Measurements from ENCODE around the gene ZFYVE1.
"Not testable (repeated sequence)": the region's sequence is repeated elsewhere in the genome, so short reads cannot be mapped to it uniquely, and the experiment has no call there.

Gene ZFYVE1

GRCh38 chr14:72961579-72962335 lies 65.1 kb downstream of the ZFYVE1 start:
- DNase-seq (ENCODE audit: low spot score in 2 of 2) (no peak), ATAC-seq (ENCODE audit: low read depth) (no peak)
- peaks cover 30% of the 10 kb centered on the region for H3K36me3 Mint-ChIP-seq

GRCh38 chr14:72961016-72961415 lies 65.9 kb downstream of the ZFYVE1 start:
- not testable (repeated sequence) for DNase-seq (ENCODE audit: low spot score in 2 of 2); H3K9me3 Mint-ChIP-seq; H3K4me1 Mint-ChIP-seq; H3K27me3 Mint-ChIP-seq; H3K4me3 Mint-ChIP-seq; H3K27ac Mint-ChIP-seq; ATAC-seq (ENCODE audit: low read depth)
- peaks cover 36% of the 10 kb centered on the region for H3K36me3 Mint-ChIP-seq

More at GRCh38 chr14:72961579-72962335, 65.1 kb downstream of the ZFYVE1 start:
- H3K4me3 Mint-ChIP-seq: no peak overlapping the region
- no peaks in the 10 kb centered on the region for H3K9me3 Mint-ChIP-seq
- no peak overlapping the region for H3K27ac Mint-ChIP-seq
- no peaks in the 10 kb centered on the region for H3K27me3 Mint-ChIP-seq
- no peaks in the 10 kb centered on the region for H3K4me1 Mint-ChIP-seq

GRCh38 chr14:72958548-72958947 lies 68.4 kb downstream of the ZFYVE1 start:
- Mint-ChIP-seq H3K36me3 (peaks cover 36% of the 10 kb centered on the region), H3K27me3 (no peaks in the 10 kb centered on the region), H3K4me1 (no peaks in the 10 kb centered on the region), H3K9me3 (no peaks in the 10 kb centered on the region), H3K27ac (no peak overlapping the region), H3K4me3 (no peak overlapping the region)
- DNase-seq (ENCODE audit: low spot score in 2 of 2) (no peak), ATAC-seq (ENCODE audit: low read depth) (no peak)

- Mint-ChIP-seq H3K27ac (no peak overlapping the region), H3K27me3 (no peaks in the 10 kb centered on the region), H3K9me3 (no peaks in the 10 kb centered on the region), H3K4me1 (no peaks in the 10 kb centered on the region), H3K4me3 (no peak overlapping the region), H3K36me3 (peaks cover 34% of the 10 kb centered on the region)
- DNase-seq (ENCODE audit: low spot score in 2 of 2) (no peak), ATAC-seq (ENCODE audit: low read depth) (no peak)
Measured at GRCh38 chr14:72957213-72957612, 69.7 kb downstream of the ZFYVE1 start.

GRCh38 chr14:72956741-72957140 lies 70.2 kb downstream of the ZFYVE1 start:
- H3K4me3 Mint-ChIP-seq; DNase-seq (ENCODE audit: low spot score in 2 of 2); ATAC-seq (ENCODE audit: low read depth); H3K27ac Mint-ChIP-seq; H3K4me1 Mint-ChIP-seq; H3K27me3 Mint-ChIP-seq; H3K9me3 Mint-ChIP-seq: not testable (repeated sequence)
- H3K36me3 Mint-ChIP-seq: peaks cover 37% of the 10 kb centered on the region

- no peaks in the 10 kb centered on the region for H3K4me1 Mint-ChIP-seq
- H3K36me3 Mint-ChIP-seq: peaks cover 22% of the 10 kb centered on the region
- H3K27me3 Mint-ChIP-seq: no peaks in the 10 kb centered on the region
- no peak for ATAC-seq (ENCODE audit: low read depth)
- no peak overlapping the region for H3K4me3 Mint-ChIP-seq
- H3K27ac Mint-ChIP-seq: no peak overlapping the region
- DNase-seq (ENCODE audit: low spot score in 2 of 2): no peak
- H3K9me3 Mint-ChIP-seq: no peaks in the 10 kb centered on the region
Measured at GRCh38 chr14:72952171-72952570, 74.7 kb downstream of the ZFYVE1 start.

- ATAC-seq (ENCODE audit: low read depth) (peak; percentile 53), DNase-seq (ENCODE audit: low spot score in 2 of 2) (peak; percentile 61 to 73)
- H3K27ac Mint-ChIP-seq: no peak overlapping the region
- H3K9me3 Mint-ChIP-seq: no peaks in the 10 kb centered on the region
- H3K36me3 Mint-ChIP-seq: peaks cover 17% of the 10 kb centered on the region
- H3K27me3 Mint-ChIP-seq: no peaks in the 10 kb centered on the region
- no peak overlapping the region for H3K4me3 Mint-ChIP-seq
- H3K4me1 Mint-ChIP-seq: no peaks in the 10 kb centered on the region
Measured at GRCh38 chr14:72948481-72949138, 78.3 kb downstream of the ZFYVE1 start.

GRCh38 chr14:72947366-72948160 lies 79.3 kb downstream of the ZFYVE1 start:
- Mint-ChIP-seq H3K9me3 (no peaks in the 10 kb centered on the region), H3K36me3 (peaks cover 24% of the 10 kb centered on the region), H3K4me3 (no peak overlapping the region), H3K27ac (peak overlapping the region; percentile 62), H3K27me3 (no peaks in the 10 kb centered on the region), H3K4me1 (no peaks in the 10 kb centered on the region)
- DNase-seq (ENCODE audit: low spot score in 2 of 2) (no peak), ATAC-seq (ENCODE audit: low read depth) (no peak)

- DNase-seq (ENCODE audit: low spot score in 2 of 2): no peak
- Mint-ChIP-seq H3K36me3 (peaks cover 28% of the 10 kb centered on the region), H3K9me3 (no peaks in the 10 kb centered on the region), H3K27me3 (no peaks in the 10 kb centered on the region), H3K4me3 (no peak overlapping the region), H3K27ac (no peak overlapping the region), H3K4me1 (no peaks in the 10 kb centered on the region)
- ATAC-seq (ENCODE audit: low read depth): no peak
Measured at GRCh38 chr14:72946491-72946890, 80.4 kb downstream of the ZFYVE1 start.

GRCh38 chr14:72945356-72946027 lies 81.4 kb downstream of the ZFYVE1 start:
- H3K36me3 Mint-ChIP-seq: peaks cover 26% of the 10 kb centered on the region
- H3K9me3 Mint-ChIP-seq: no peaks in the 10 kb centered on the region
- ATAC-seq (ENCODE audit: low read depth) (no peak), DNase-seq (ENCODE audit: low spot score in 2 of 2) (no peak)
- H3K27me3 Mint-ChIP-seq: no peaks in the 10 kb centered on the region
- H3K27ac Mint-ChIP-seq: no peak overlapping the region
- H3K4me3 Mint-ChIP-seq: no peak overlapping the region
- no peaks in the 10 kb centered on the region for H3K4me1 Mint-ChIP-seq

GRCh38 chr14:72943876-72944430 lies 83.0 kb downstream of the ZFYVE1 start:
- Mint-ChIP-seq H3K27ac (no peak overlapping the region), H3K36me3 (peaks cover 25% of the 10 kb centered on the region), H3K4me1 (no peaks in the 10 kb centered on the region), H3K4me3 (no peak overlapping the region), H3K27me3 (no peaks in the 10 kb centered on the region), H3K9me3 (no peaks in the 10 kb centered on the region)
- DNase-seq (ENCODE audit: low spot score in 2 of 2) (no peak), ATAC-seq (ENCODE audit: low read depth) (no peak)

- no peak for ATAC-seq (ENCODE audit: low read depth)
- DNase-seq (ENCODE audit: low spot score in 2 of 2): no peak
- no peaks in the 10 kb centered on the region for H3K4me1 Mint-ChIP-seq
- no peaks in the 10 kb centered on the region for H3K27me3 Mint-ChIP-seq
- no peak overlapping the region for H3K4me3 Mint-ChIP-seq
- H3K27ac Mint-ChIP-seq: no peak overlapping the region
- peaks cover 29% of the 10 kb centered on the region for H3K36me3 Mint-ChIP-seq
- no peaks in the 10 kb centered on the region for H3K9me3 Mint-ChIP-seq
Measured at GRCh38 chr14:72942934-72943333, 84.0 kb downstream of the ZFYVE1 start.

- DNase-seq (ENCODE audit: low spot score in 2 of 2) (no peak), ATAC-seq (ENCODE audit: low read depth) (no peak)
- H3K27me3 Mint-ChIP-seq: no peaks in the 10 kb centered on the region
- no peak overlapping the region for H3K4me3 Mint-ChIP-seq
- no peak overlapping the region for H3K27ac Mint-ChIP-seq
- H3K9me3 Mint-ChIP-seq: no peaks in the 10 kb centered on the region
- H3K36me3 Mint-ChIP-seq: peaks cover 40% of the 10 kb centered on the region
- H3K4me1 Mint-ChIP-seq: peaks cover 10% of the 10 kb centered on the region
Measured at GRCh38 chr14:72941286-72941985, 85.5 kb downstream of the ZFYVE1 start.
